GM21423 (cell line): ENCODE data around the gene VEGFA.

ENCODE experiments used
- ATAC-seq: cut with Tn5 transposase; IDR thresholded peaks from one replicate; pipeline ENCODE4 v1.9.1; 2021; ENCODE audit warnings: mild to moderate bottlenecking, moderate library complexity; ENCODE audit not compliant: unreplicated experiment

VEGFA gene

GRCh38 chr6:43758617-43759050 lies 11.4 kb upstream of the VEGFA start:
- no peak for ATAC-seq

GRCh38 chr6:43759136-43759906 lies 10.7 kb upstream of the VEGFA start:
- ATAC-seq, result no peak

GRCh38 chr6:43759907-43760206 lies 10.2 kb upstream of the VEGFA start:
- ATAC-seq, result no peak

GRCh38 chr6:43760210-43761168 lies 9.5 kb upstream of the VEGFA start:
- no peak for ATAC-seq

DNA sequence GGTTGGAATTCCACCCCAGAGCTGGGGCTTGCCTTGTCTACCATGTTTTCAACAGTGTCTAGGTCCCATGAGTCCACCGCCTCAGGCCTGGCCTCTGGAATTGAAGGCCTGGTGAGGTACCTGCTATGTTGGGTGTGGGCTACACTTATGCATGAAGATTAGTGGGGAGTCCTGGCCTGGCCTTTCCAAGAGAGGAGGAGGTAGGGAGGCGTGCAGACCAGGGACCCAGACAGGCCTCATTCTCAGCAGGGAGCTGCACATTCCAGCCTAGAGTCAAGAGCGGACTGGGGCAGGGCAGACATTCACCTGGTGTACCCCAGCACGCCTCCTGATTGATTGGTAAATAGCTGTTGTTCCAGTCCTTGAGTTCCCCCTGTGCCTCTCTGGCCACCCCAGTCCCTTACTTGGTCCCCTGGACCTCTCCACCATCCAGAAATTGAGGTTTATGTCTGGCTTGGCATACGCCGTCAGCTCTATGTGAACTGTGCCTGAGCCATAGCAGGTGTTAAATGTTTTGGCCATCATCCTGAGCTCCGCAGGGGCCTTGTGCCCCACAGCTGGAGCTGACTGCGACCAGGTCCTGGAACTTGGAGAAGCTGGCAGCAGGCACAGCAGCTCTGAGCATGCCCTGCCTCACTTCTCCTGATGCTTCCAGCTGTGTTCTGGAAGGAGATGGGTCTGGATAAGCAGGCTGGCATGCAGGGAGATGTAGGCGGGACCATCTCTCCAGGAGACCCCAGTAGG lies 8.2 kb upstream of the VEGFA start:
- no peak for ATAC-seq

- ATAC-seq, result no peak
Observed at GRCh38 chr6:43762410-43762768, 7.6 kb upstream of the VEGFA start.

DNA sequence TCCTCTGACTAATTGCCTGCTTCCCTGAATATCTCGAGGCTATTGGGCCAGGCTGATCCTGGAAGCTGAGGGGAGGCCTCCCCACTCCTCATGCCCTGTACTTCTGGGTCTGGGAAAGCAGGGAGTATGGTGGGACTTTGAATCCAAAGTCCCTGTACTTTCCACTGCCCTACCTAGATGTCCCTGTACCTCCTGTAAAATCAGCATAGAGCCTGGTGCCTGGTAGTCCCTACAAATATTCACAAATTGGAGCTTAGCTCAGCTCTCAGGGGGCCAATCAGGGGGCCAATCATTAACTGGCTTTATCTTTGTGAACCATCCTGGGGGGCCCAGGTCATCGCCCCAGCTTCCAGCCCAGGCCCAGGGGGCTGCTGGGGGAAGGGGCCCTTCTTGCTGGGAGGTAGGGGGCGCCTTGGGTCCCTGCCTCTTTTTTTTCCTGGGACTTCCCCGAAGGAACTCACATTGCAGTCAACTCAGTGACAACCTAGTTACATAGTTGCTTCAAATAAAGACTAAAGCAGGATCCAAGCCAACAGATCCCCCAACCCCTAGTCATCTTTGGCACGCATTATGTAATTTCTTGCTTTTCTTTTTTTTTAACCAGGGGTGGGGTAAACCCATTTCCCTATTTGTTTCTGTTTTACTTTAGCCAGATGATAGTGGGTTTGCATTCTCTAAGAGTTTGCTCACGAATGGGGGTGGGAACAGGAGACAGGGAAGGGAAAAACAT lies 6.9 kb upstream of the VEGFA start:
- no peak for ATAC-seq

DNA sequence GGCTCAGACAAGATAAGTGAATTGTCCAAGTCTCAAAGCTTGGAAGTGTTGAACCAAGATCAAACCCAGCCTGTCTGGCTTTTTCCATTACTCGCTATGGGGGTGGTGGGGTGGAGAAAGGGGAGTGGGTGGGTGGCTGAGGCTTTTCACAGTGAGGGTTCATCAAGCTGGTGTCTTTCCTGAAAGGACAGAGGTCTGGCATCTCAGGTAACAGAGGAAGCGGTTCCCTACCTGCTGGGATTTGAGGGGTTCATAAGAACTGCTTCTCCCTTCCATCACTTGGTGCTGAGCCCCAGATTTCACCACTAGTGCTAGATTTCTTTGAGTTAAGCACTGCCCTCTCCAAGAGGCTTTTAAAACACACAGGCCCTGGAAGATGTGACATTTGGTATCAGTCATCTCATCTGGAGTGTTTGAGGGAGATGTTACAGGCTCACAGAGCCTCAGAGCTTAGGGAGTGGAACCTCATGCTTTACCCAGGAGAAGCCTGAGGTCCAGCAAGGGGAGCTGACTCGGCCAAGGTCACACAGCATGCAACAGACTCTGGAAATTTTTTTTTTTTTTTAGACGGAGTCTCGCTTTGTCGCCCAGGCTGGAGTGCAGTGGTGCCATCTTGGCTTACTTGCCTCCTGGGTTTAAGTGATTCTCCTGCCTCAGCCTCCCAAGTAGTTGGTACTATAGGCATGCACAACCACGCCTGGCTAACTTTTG lies 6.0 kb upstream of the VEGFA start:
- ATAC-seq, result no peak

DNA sequence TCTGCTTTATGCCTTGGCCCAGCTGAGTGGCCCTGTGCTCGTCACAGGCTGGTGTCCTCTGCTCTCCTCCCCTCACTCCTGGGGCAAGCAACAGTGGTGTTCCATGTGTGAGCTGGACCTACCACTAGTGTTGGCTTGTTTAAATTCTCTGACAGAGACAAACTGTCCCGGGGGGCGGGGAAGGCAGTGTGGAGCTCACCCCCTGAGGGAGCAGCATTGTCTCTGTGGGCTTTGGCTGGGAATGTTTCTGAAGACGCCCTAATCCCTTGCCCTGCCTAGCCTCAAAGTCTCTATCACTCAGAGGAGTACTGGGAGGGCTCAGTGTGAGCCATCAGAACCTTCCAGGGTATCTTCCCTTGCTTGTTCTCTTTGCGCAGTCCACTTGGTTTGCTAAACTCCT lies 5.2 kb upstream of the VEGFA start:
- no peak for ATAC-seq

DNA sequence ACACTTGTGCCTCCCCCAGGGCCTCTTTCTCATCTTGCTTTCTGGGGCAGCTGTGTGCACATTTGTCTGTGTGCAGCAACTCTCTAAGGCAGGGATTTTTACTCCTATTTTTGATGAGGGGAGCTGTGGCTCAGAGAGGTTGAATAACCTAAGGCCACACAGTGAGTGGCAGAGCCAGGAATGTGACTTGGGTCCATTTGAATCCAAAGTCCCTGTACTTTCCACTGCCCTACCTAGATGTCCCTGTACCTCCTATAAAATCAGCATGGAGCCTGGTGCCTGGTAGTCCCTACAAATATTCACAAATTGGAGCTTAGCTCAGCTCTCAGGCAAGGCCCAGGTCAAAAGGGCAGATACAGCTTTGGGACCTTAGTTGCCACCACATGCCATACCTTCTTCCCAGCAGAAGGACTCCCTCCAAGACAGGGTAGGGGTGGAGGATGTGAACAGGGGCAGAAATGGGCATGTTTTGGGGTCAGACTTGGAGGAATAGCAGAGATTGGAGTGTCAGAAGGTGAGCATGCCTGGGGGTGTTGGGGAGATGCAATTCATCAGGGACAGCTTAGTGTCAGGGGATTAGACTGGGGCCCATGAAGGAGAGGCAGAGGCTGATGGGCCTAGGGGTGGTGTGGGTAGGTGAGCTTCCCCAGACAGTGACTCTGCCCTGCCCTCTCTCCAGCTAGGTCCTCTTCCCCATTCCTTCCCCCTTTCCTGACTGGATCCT lies 4.1 kb upstream of the VEGFA start:
- no peak for ATAC-seq

GRCh38 chr6:43766500-43766853 lies 3.5 kb upstream of the VEGFA start:
- no peak for ATAC-seq

DNA sequence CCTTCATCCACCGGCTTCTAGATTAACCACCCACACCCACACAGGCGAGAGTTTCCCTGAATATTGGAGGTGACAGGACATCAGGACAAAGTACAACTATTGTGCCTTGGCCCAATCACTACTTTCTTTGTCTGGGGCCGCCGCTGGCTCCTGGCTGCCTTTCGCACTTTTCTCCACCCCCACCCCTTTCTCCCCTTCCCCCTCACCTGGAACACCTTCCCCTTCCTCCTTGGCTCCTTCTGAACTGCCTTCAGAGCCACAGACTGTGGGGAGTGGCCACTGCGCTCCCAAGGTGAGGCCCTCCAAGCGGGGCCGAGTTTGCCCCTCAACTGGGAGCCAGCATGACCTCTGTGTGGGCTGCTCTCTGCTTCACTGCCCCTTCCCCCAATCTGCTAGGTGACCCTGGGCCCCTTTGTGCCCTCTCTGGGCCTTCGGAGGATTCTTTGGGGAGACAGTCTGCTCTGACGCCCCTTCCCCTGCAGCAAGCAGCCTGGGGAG lies 3.0 kb upstream of the VEGFA start:
- ATAC-seq, result no peak

DNA sequence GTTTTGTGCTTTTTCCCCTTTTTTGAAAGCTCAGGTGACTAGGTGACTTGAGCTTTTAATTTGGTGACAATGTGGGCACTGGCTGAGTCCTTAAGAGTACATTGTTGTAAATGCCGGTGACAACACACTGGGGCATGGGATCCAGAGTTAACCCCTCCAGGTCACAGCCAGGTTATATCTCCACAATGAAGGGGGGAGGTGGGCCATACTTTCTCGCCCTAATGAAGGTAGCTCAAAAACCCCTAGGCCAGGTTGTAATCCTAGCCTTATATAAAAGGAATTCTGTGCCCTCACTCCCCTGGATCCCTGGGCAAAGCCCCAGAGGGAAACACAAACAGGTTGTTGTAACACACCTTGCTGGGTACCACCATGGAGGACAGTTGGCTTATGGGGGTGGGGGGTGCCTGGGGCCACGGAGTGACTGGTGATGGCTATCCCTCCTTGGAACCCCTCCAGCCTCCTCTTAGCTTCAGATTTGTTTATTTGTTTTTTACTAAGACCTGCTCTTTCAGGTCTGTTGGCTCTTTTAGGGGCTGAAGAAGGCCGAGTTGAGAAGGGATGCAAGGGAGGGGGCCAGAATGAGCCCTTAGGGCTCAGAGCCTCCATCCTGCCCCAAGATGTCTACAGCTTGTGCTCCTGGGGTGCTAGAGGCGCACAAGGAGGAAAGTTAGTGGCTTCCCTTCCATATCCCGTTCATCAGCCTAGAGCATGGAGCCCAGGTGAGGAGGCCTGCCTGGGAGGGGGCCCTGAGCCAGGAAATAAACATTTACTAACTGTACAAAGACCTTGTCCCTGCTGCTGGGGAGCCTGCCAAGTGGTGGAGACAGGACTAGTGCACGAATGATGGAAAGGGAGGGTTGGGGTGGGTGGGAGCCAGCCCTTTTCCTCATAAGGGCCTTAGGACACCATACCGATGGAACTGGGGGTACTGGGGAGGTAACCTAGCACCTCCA lies 2.2 kb upstream of the VEGFA start:
- ATAC-seq, result no peak

- ATAC-seq, result no peak
Observed at GRCh38 chr6:43768506-43768860, 1.5 kb upstream of the VEGFA start.

- ATAC-seq, result no peak
Observed at GRCh38 chr6:43768983-43769525, 957 bp upstream of the VEGFA start.

- no peak for ATAC-seq
Observed at GRCh38 chr6:43770372-43771209, 580 bp downstream of the VEGFA start.

- no peak for ATAC-seq
Observed at GRCh38 chr6:43771210-43771857, 1.3 kb downstream of the VEGFA start.
